Smooth muscle cell (in vitro differentiated cells): Measurements from ENCODE around the gene OSBPL1A. TPM values are rescaled to one million over a fixed set of nuclear protein-coding genes. Genes with fewer than 3 reads are reported as not detected.

ENCODE experiments used
- DNase-seq: peaks from one replicate; lab custom pipeline; 2025; ENCODE audit not compliant: unreplicated experiment; lab: John Stamatoyannopoulos, UW
- H2AFZ ChIP-seq: fragments of 200-600 bp; sonication (generic); 2 replicates; pipeline ENCODE4 v1.6.0; 2016; ENCODE audit warnings: antibody characterized with exemption, low read depth, mild to moderate bottlenecking
- H3F3A ChIP-seq: fragments of 200-600 bp; sonication (generic); 2 replicates; pipeline ENCODE4 v1.6.0; 2017; ENCODE audit warnings: antibody characterized with exemption, low read depth
- H3K27ac ChIP-seq: fragments of 200-600 bp; sonication (generic); 2 replicates; pipeline ENCODE4 v1.5.1; 2016; ENCODE audit warnings: low read depth, mild to moderate bottlenecking
- H3K27me3 ChIP-seq: fragments of 200-600 bp; sonication (generic); 2 replicates; pipeline ENCODE4 v1.6.1; 2016; ENCODE audit warnings: low read depth, mild to moderate bottlenecking
- H3K36me3 ChIP-seq: fragments of 200-600 bp; sonication (generic); 2 replicates; pipeline ENCODE4 v1.5.1; 2016; ENCODE audit warnings: low read depth
- H3K4me1 ChIP-seq: fragments of 200-600 bp; sonication (generic); 2 replicates; pipeline ENCODE4 v1.5.1; 2016; ENCODE audit warnings: low read depth
- H3K4me2 ChIP-seq: fragments of 200-600 bp; sonication (generic); 2 replicates; pipeline ENCODE4 v1.6.0; 2016; ENCODE audit warnings: mild to moderate bottlenecking
- H3K4me3 ChIP-seq: fragments of 200-600 bp; sonication (generic); 2 replicates; pipeline ENCODE4 v1.5.1; 2016; ENCODE audit warnings: mild to moderate bottlenecking
- H3K79me2 ChIP-seq: fragments of 200-600 bp; sonication (generic); 2 replicates; pipeline ENCODE4 v1.6.0; 2016; ENCODE audit warnings: low read depth, mild to moderate bottlenecking
- H3K9ac ChIP-seq: fragments of 200-600 bp; sonication (generic); 2 replicates; pipeline ENCODE4 v1.6.0; 2016; ENCODE audit warnings: low read depth
- H3K9me3 ChIP-seq: fragments of 200-600 bp; sonication (generic); replicated peaks from 2 replicates; pipeline ENCODE4 v1.5.1; 2016; ENCODE audit warnings: low read depth
- H4K20me1 ChIP-seq: fragments of 200-600 bp; sonication (generic); 2 replicates; pipeline ENCODE4 v1.6.0; 2016; ENCODE audit warnings: low read depth
- CTCF ChIP-seq: fragments of 200-600 bp; sonication (generic); IDR thresholded peaks from 2 replicates; pipeline ENCODE4 v1.5.1; 2017; ENCODE audit warnings: borderline replicate concordance, mild to moderate bottlenecking, antibody characterized with exemption; ENCODE audit not compliant: insufficient read depth, poor library complexity, severe bottlenecking
- WGBS: methylation state at CpG from one replicate; pipeline ENCODE4 v1.1.7; 2016; ENCODE audit warnings: low lambda C conversion rate; 5-methylcytosine and 5-hydroxymethylcytosine counted together
- polyA plus RNA-seq: library from polyadenylated mRNA; unstranded; fragments of >200 nt; fragmentation: Nextera tagmentation; extraction: Ambion mirVana; gene quantifications from 2 replicates; pipeline ENCODE4 v1.2.1, GENCODE V29; 2016
- total RNA-seq: library from RNA; depleted of rRNA; stranded (reverse); fragments of >200 nt; gene quantifications from 2 replicates; pipeline ENCODE4 v1.2.3, GENCODE V29; 2014

Gene OSBPL1A
- total and polyA plus RNA-seq, 2 experiments from 2014 or later = 15.3 to 23.4 TPM

- H3K4me1 ChIP-seq = no peaks in the 10 kb centered on the region
- H3K4me2 ChIP-seq = no peak overlapping the region
- no peak overlapping the region for H3K9ac ChIP-seq
- no peaks in the 10 kb centered on the region for H3F3A ChIP-seq
- no peaks in the 10 kb centered on the region for H3K36me3 ChIP-seq
- H3K79me2 ChIP-seq = no peaks in the 10 kb centered on the region
- no peak for DNase-seq
- no peak overlapping the region for H3K4me3 ChIP-seq
- no peaks in the 10 kb centered on the region for H4K20me1 ChIP-seq
- no peak overlapping the region for H3K27ac ChIP-seq
- 100% methylated on average over 1 of the region's 1 CpG for WGBS
- no peaks in the 10 kb centered on the region for H3K9me3 ChIP-seq
- no peak overlapping the region for H2AFZ ChIP-seq
- no peak for TF ChIP-seq CTCF
- H3K27me3 ChIP-seq = no peaks in the 10 kb centered on the region
Measured at GRCh38 chr18:24180048-24180447, 217.6 kb downstream of the OSBPL1A start.

DNA sequence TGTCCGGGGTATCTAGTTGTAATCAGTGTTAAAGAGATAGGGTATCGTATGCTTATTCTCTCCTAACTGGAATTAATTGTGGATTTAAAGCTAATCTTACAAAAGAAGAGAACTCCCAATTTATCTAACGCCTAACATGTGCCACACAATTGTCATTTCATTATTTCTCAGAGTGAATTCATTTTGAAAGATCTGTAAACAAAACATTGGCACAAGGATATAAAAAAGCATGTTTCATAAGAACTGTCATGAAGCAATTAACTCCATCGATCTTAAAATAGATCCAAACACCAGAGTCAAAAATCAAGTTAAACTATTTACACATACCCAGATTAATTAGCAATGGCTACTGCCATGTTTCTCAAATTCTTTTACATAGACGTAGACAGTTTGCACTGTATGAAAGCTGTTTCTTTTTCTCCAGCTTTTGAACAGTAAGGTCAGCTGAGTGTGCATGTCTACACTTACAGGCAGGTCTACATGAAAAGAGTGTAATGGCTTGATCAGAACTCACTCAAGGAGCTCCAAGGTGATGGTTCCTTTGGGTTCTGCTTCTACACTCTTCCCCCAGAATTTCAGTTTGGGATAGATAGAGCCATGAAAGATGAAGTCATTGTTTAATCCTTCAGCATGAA, 220.0 kb downstream of the OSBPL1A start:
- WGBS = 91% methylated on average over 5 of the region's 5 CpGs
- no peaks in the 10 kb centered on the region for H3K9me3 ChIP-seq
- H3K4me3 ChIP-seq = no peak overlapping the region
- H3K4me1 ChIP-seq = no peaks in the 10 kb centered on the region
- H4K20me1 ChIP-seq = no peaks in the 10 kb centered on the region
- no peaks in the 10 kb centered on the region for H3K36me3 ChIP-seq
- H3K27ac ChIP-seq = no peak overlapping the region
- no peaks in the 10 kb centered on the region for H3K27me3 ChIP-seq
- H3K9ac ChIP-seq = no peak overlapping the region
- DNase-seq = no peak
- no peak overlapping the region for H3K4me2 ChIP-seq
- H2AFZ ChIP-seq = no peak overlapping the region
- TF ChIP-seq CTCF = no peak
- no peaks in the 10 kb centered on the region for H3K79me2 ChIP-seq
- H3F3A ChIP-seq = no peaks in the 10 kb centered on the region

DNA sequence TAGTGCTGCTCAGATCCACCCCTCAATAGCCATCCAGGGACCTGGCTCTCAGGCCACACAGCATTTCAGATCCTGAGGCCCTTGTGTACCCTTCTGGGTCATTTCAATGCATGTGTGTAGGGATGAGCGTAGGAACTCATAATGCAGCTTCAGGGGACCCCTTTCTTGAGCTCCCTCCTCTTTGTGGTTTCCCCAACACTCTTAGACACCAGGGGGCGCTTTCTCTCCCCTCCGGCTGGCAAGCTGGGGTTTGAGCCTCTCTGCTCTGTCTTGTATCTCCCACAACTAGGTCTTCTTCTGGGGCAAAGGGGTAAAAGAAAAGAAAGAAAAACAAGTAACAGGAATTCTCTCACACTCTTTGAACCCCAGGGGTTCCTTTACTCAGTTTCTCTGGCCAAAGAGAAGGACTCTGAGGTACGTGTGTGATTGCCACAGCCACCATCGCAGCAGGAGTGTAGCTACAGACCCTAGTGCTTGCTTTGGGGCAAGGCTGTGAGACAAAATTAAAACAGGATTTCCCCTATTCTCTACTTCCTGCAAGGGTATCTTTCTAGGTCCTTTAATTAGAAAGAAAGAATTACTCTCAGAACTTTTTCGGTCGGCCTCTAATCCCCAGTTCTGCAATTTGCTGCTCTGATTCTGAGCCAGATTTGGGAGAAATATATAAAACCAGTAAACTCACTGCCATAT, 220.8 kb downstream of the OSBPL1A start:
- Histone ChIP-seq H3F3A (no peaks in the 10 kb centered on the region), H3K9me3 (no peaks in the 10 kb centered on the region), H3K4me3 (no peak overlapping the region), H4K20me1 (no peaks in the 10 kb centered on the region), H3K9ac (no peak overlapping the region), H3K79me2 (no peaks in the 10 kb centered on the region), H2AFZ (no peak overlapping the region), H3K27ac (no peak overlapping the region), H3K4me1 (no peaks in the 10 kb centered on the region), H3K4me2 (no peak overlapping the region), H3K27me3 (no peaks in the 10 kb centered on the region), H3K36me3 (no peaks in the 10 kb centered on the region)
- 72% methylated on average over 7 of the region's 7 CpGs for WGBS
- TF ChIP-seq CTCF = peak; percentile 61
- DNase-seq = no peak
